ENCODE data around the gene IGSF6.

DNA sequence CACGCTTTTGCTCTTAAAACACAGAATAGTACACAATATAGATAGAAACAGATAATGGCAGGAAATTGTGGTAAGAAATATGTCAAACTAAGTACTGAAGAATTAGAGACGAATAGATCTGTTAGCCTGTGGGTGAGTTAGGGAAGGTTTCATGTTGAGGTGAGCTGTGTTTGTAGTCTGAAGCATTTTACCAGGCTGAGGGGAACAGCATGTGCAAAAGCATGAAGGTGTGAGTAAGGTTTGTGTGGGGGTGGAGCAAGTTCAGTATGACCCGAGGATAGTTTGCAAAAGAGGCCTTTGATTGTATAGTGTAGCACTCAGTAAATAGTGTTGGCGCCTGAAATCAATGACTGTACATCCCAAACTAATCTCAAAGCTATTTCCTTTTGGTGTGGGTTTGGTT lies 13.8 kb downstream of the IGSF6 start:
- TF ChIP-seq, protein P1, sequence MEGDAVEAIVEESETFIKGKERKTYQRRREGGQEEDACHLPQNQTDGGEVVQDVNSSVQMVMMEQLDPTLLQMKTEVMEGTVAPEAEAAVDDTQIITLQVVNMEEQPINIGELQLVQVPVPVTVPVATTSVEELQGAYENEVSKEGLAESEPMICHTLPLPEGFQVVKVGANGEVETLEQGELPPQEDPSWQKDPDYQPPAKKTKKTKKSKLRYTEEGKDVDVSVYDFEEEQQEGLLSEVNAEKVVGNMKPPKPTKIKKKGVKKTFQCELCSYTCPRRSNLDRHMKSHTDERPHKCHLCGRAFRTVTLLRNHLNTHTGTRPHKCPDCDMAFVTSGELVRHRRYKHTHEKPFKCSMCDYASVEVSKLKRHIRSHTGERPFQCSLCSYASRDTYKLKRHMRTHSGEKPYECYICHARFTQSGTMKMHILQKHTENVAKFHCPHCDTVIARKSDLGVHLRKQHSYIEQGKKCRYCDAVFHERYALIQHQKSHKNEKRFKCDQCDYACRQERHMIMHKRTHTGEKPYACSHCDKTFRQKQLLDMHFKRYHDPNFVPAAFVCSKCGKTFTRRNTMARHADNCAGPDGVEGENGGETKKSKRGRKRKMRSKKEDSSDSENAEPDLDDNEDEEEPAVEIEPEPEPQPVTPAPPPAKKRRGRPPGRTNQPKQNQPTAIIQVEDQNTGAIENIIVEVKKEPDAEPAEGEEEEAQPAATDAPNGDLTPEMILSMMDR (IDR thresholded peaks at IDR 0.05): no peak
- TF ChIP-seq POLR2A (IDR thresholded peaks at IDR 0.05): no peak

Data from lower leg skin (tissue), 3 donors.